Iris pigment epithelial cell (primary cell): ENCODE measurements around the gene FAM219A.
"Not testable (repeated sequence)": the region's sequence is repeated elsewhere in the genome, so short reads cannot be mapped to it uniquely, and the experiment has no call there.

Experiments used
- DNase-seq: peaks from one replicate; pipeline ENCODE4 v3.0.0-alpha.2; 2011; ENCODE audit warnings: low read depth

Gene FAM219A

DNA sequence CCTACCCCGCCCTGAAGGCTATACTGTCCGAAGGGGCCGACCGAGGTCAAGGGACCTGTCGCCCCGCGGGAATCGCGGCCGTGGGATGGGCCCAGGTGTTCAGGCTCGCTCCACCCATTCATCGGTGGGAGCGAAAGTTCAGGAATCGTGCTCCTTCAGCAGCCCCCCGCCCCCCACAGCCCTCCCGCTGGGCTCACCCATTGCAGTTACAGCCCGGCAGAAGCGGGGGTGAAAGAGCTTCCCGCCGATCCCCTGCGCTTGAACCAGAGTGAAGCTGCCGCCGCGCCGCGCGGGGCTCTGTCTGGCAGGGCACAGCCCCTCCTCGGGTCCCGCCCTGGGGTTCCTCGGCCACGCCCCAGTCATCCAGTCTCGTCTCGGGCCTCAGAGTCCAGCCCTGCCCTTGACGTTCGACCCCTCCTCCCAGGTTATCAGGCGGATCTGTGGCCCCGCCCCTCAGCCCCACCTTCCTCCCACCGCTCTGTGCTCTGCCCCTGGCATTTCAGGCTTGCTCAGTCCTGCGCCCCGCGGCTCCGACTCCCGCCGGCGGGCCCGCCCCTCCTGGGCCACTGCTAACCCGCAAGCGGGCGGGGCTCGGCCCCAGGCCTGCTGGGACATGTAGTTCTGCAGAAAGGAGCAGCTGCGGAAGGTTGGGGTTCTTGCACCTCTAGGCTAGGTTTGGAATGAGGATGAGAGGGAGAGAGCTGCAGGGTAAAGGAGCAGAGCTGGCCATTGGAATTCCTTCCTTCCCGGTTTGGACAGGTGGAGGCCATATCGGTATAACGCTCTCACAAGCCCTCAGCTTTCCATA is 81.6 kb downstream of the FAM219A start, which contains the start of gene MYORG:
MYORG (minus strand) TSS at position 303 of the 808 bp plus-strand sequence. CDS start 3,955 bp downstream, outside the sequence.
- peak; percentile 86 for DNase-seq

DNA sequence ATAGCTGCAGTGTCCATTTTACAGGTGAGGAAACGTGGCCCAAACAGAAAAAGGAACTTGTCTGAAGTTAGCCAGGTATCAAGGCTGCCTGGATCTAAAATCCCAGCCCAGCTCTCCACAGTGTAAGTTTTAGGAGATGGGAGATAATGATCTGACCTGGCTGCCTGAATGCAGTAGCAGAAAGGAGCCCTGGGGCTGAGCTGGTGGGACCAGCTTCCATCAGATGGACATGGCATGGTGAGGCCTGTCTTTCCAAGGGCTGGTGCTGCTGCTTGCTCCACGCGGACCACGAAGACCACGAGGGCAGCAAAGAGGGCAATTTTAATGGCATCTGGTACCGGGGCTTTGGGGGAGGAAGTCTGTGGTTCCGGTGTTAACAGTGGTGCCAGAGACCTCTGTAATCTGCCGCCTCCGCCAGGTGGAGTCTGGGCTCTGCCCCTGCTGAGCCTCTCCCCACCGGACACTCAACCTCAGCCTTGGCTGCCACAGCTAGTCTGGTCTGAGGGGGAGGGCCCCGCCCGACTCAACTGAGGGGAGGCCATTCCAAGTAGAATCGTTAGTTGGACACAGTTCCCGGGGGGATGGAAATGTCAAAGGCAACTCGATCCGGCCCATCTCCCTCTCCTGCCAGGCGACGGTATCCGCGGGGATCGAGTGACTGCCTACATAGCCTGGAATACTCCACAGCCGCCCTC is 82.3 kb downstream of the FAM219A start:
- peak; percentile 18 for DNase-seq

DNA sequence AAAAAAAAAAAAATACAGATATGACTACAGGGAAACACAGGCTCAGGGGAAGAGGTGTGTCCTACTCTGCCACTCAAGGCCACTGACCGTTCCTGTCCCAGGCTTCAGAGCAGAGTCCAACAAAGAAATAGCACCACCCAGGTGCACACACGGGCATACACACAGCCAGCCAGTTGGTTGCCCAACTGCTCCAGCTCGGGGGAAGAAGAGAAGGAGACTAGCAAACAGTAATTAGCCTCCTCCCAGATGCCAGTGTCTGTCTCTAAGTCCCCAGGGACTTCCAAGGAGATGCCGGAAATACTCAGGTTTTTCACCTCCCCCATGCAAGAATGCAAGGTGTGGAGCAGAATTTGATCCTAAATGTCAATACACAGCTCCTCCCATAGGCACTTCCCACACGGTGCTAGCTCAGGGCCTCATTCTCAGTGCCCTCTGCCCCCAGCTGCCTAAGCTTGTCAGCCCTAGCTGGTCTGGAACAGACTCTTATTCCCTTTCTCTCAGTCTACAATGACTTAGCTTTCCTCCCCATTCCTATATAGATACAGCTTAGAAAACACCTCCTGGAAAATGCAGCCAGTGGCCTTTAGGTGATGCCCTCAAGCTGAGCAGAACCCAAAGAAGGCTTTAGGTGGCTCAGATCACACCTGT is 83.3 kb downstream of the FAM219A start:
- DNase-seq: no peak

DNA sequence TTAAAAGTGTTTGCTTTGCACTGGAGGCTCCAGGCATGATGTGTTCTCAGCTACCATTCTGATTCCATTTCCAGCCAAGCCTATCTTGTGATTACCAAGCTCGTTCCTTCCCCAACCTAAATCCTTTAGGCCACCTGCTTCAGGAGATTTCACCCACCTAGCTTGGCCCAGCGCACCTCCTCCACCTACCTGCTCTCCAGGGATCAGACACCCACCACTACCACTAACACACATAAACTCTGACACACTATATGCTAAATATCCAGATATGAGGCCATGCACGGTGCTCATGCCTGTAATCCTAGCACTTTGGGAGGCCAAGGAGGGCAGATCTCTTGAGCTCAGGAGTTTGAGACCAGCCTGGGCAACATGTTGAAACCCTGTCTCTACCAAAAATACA is 84.0 kb downstream of the FAM219A start:
- DNase-seq: no peak

DNA sequence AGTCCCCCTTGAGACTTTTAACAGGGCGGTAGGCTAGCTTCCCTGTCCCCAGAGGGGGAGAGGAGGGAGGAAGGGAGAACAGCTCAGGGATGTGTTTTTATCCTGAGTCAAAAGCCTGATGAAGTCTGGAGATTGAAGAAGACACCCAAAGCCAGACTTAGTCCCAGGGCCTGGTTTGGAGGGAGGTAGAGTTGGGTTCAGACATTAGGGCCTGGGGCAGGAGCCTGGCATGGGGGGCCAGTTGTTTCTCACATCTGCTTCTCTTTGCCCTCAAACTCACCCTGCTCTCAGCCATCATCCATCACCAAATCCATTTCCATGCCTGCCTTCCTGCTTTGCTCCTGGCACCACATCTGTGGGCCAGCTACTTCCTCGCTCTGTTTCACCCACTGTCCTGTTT is 84.6 kb downstream of the FAM219A start:
- no peak for DNase-seq

DNA sequence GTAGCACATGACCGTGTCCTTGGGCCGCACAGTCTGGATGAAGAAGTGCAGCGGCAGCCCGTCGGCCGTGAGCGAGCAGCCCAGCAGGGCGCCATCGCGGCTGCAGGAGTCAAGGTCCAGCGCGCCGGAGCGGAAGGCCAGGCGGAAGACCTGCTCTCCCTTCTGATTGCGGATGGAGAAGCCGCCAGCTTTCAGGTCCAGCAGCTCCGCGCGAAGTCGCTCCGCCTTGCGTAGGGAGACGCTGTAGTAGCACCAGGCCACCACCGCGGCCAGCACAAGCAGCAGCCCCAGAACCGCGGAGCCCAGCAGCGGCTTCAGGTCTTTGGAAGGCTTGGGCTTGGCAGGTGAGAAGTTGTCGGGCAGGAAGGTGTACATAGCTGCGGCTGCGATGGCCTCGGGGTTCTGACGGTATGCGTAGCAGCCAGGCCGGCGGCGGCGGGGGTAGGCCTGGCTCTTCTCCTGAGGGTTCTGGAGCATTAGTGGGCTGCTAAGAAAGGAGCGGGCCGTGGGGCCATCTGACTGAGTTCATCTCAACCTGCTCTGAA is 85.8 kb downstream of the FAM219A start:
- DNase-seq: no peak

DNA sequence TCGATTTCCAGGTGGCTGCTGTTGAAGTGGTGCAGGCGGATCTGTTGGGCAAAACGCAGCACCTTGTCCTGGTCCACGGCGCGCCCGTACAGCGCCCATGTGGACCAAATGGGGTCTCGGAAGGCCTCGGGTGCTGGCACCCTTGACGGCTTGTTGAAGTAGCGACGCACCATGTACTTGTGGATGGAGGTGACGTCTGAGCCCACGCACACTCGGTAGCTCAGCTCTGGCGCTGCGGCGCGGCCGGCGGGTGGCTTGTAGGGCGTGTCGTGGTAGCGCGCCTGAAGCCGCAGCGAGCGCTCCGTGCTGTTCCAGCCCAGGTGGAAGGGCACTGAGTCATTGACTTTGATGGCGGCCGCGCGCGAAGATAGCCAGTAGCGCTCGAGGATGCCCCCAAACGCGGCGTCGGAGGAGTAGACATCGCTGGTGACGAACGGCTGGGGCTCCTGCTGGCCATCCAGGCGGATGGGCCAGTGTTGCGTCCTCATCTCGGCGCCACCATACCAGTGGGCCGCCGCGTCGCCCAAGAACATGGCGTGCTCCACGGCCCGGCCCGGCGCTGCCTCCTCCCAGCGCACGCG is 86.4 kb downstream of the FAM219A start:
- DNase-seq: no peak

DNA sequence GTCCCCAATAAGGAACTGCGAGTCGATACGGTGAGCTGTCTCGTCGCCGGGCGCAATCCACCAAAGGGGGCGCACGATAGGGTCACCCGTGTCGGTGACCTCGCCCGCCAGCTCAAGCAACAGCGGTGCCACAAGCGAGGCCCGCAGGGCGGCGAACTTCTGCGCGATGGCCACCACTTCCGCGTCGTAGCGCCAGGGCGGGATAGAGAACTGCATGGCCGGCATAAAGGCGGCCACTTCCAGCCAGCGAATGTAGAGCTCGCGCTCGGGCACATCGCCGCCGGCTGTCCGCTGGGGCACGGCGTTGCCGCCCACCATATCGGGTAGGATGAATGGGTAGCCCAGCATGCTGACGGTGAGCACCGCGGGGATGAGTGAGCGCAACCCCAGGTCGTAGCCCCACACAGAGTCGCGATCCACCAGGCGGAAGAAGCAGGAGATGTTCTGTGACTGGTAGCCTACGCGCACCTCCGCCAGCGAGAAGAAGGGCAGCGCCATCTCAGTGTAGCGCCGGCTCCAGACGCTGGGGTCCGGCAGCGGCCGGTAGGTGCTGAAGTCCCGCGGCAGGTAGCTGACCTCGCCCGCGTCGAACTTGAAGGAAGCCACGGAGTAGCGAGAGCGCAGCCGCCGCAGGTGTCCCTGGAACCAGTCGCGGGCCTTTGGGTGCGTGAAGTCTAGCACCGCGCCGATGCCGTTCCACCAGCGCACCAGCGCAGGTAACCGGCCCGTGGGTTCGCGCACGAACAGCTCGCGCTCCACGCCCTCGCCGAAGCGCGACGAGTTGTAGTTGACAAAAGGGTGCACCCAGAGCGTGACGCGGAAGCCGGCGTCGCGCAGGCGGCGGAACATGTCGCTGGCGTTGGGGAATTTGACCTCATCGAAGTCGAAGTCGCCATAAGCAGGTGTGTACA is 87.1 kb downstream of the FAM219A start:
- DNase-seq: no peak

DNA sequence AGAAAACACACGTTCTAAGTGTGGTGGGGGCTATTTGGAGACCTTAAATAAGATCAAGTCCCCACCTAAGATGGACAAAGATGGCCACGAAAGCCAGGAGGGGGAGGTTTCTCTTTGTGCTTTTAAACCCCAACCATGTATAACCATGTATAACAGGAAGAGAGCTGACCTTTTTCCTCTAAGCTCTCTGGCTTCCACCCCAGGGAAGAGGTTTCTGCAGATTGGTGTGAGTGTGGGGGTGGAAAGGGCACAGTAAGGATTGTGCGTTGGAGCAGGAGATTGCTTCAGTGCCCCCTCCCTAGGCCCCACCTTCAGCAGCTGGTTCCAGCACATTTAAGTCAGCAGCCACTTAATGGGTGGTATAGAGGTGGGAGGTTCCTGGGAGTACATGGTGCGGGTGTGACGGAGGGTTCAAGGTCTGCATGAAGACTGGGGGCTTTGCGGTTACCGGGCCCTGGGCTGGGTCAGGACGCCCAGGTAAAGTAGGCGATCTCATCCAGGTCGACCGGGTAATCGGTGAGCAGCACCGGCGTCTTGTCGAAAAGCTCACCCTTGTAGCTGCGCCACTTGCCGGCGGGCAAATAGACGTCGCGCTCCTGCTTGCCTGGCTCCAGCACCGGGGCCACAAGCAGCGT is 87.9 kb downstream of the FAM219A start:
- DNase-seq: no peak

DNA sequence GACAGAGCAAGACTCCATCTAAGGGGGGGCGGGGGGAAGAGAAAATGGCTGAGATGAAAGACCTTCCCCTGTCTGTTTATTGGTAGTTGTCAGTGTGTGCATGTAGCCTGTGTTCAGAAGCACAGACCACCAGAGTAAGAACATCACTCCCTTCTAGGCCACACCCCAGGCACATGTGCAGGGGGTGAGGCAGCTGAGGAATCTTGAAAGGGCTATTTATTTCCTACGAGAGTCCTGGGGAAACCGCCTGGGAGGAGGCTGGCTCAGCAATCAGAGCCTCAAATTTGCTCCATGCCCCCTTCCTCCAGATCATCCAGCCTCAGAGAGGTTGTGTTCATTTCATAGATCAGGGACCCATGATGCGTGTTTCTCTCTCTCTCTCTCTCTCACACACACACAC is 88.7 kb downstream of the FAM219A start:
- no peak for DNase-seq

DNA sequence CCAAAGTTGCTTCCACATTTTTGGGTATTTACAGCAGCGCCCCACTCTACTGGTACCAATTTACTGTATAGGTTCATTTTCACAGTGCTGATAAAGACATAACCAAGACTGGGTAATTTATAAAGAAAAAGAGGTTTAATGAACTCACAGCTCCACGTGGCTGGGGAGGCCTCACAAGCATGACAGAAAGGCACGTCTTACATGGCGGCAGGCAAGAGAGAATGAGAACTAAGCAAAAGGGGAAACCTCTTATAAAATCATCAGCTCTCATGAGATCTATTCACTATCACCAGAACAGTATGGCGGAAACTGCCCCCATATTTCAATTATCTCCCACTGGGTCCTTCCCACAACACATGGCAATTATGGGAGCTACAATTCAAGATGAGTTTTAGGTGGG is 89.6 kb downstream of the FAM219A start:
- DNase-seq: not testable (repeated sequence)

DNA sequence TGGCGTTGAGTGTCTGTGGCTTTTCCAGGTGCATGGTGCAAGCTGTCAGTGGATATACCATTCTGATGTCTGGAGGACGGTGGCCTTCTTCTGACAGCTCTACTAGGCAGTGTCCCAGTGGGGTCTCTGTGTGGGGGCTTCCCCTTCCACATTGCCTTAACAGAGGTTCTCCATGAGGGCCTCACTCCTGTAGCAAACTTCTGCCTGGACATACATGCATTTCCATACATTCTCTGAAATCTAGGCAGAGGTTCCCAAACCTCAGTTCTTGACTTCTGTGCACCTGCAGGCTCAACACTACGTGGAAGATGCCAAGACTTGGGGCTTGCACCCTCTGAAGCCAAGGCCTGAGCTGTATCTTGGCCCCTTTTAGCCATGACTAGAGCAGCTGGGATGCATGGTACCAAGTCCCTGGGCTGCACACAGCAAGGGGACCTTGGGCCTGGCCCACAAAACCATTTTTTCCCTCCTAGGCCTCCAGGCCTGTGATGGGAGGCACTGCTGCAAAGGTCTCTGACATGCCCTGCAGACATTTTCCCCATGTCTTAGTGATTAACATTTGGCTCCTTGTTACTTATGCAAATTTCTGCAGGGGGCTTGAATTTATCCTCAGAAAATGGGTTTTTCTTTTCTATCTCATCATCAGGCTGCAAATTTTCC is 90.5 kb downstream of the FAM219A start:
- DNase-seq: not testable (repeated sequence)

DNA sequence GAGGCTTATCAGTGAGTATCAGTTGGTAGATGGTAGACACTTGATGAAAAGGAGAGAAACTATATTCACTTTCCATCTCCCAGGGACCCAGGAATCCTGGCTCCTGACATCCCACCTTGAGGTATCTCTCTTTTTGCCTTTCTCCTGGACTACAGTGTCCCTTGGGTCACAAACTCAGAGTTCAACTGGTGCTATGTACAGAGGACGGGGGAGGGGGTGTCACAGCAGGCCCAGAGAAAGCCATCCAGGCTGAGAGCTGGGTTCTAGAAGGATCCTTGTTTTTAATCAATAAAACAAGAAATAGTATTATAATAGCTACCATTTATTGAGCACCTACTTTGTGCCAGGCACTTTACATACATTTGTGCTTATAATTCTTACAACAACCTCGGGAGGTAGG is 92.0 kb downstream of the FAM219A start:
- no peak for DNase-seq

DNA sequence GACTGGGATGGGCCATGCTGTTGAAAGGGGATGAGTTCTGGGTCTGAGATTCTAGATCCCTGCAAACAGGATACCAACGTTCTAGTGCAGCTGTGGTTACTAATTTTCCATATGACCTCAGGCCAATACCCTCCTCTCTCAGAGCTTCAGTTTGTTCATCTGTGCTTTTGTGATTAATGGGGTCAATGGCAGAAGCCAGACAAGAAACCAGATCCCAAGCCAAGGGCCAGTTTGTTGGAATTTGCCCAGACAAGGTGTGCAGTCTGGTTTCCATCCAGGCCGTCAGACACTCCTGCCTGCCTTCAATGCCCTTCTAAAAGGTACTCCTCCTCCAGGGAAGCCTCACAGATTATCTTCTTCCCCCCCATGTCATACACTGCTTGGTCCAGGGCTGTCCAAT is 93.1 kb downstream of the FAM219A start:
- no peak for DNase-seq

DNA sequence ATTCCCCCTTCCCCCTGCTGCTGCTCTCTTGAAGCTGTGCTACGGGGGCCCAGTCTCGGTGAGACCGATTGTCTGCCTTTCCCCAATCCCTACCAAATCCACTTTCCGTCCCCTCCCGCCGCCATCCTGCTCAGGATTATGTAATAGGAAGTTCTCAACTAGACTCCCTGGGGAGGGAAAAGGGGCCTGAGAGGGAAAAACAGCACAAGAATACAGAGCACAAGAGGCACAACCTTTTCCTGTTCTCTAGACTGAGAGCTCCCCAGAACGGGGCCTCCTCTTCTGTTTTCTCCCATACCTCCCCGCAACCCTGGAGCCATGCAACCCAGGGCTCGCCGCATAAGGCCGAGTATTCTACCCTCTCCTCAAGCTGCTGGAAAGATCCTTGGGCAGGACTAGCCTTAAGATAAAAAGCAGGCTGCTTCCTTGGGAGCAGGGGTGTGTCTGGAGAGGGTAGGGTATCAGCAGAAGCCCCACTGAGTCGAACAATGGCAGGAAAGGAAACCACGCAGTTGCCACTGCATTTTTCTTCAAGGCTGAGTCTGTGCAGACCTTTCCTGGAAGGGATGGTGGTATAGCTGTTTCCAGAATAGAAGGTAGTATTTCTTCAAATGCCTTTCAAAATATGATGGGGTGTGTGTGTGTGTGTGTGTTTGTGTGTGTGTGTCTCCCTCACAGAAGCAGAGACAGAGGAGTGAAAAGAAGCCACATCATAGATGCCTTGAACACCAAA is 94.6 kb downstream of the FAM219A start:
- DNase-seq: no peak

DNA sequence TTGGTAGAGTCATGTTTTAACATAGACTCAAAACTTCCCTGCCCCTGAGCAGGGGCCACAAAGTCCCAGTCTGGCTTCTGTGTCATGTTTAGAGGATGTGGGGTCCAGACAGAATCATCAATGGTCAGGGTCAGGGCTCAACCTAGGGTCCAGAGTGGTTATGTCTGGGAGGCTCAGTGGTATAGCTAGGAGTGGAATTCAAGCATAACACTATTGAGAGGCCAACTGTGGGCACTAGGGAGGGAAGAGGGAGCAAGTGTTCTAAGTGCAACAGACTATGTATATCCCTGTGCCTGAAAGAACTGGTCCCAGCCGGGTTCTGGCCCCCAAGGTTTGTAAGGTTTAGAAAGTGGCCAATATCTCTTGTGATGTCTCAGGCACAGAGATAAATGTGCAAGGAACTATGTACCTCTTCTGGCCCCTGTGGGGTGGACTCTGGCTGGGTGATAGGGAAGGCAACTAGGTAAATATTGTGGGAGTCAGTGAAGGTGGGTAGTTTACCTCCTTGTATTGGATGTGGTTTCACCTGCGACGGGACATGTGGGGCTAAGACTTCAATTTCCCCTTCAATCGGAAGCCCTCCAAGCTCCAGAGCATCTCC is 95.7 kb downstream of the FAM219A start:
- DNase-seq: no peak

DNA sequence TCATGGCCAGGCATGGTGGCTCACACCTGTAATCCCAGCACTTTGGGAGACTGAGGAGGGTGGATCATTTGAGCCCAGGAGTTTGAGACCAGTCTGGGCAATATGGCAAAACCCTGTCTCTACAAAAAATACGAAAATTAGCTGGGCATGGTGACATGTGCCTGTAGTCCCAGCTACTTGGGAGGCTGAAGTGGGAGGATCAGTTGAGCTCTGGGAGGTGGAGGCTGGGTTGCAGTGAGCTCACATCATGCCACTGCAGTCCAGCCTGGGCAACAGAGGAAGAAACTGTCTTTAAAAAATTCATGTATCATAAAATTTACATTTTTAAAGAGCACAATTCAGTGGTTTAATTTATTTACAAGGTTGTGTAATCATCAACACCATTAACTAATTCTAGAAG is 105.4 kb downstream of the FAM219A start:
- not testable (repeated sequence) for DNase-seq

DNA sequence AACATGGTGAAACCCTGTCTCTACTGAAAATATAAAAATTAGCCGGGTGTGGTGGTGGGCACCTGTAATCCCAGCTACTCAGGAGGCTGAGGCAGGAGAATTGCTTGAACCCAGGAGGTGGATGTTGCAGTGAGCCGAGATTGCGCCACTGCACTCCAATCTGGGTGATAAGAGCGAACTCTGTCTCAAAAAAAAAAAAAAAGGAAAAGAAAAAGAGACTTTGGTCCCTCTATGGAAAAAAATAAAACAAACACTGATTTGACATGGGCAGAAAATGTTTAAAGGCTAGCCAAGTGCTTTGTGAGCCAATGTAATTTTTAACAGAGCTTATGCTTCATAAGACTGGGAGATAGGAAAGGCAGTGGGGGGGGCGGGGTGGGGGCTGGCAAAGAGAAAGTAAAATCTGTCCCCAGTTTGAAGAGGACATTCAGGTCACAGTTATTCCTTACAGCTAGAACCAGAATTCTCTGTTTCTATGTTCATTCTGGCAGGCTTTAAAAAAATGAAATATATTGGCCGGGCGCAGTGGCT is 106.2 kb downstream of the FAM219A start:
- not testable (repeated sequence) for DNase-seq

DNA sequence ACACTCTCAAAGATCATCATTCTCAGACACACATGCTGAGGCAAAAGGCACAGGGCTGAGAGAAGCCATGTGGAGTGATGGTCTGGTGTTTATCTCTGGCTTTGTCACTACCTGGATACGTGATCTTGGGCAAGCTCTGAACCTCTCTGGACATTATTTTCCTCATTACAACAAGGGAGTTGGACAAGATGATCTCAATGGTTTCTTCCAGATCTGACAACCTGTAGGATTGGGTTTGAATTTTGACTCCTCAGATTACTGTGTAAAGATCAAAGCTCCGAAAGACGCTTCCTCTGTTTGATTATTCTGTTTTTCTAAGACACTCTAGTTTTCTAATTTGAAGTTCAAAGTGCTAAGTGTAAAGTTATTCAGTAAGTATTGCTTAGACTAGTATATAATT is 109.0 kb downstream of the FAM219A start:
- DNase-seq: no peak
